GM18517 (cell line): ENCODE data around the gene LCP2.
A peak's percentile ranks its signal among the peaks of the same experiment; 100 is the strongest.

Source experiments
- ATAC-seq: cut with Tn5 transposase; IDR thresholded peaks from one replicate; pipeline ENCODE4 v1.9.1; 2021; ENCODE audit warnings: mild to moderate bottlenecking, moderate library complexity; ENCODE audit not compliant: unreplicated experiment

The LCP2 gene

DNA sequence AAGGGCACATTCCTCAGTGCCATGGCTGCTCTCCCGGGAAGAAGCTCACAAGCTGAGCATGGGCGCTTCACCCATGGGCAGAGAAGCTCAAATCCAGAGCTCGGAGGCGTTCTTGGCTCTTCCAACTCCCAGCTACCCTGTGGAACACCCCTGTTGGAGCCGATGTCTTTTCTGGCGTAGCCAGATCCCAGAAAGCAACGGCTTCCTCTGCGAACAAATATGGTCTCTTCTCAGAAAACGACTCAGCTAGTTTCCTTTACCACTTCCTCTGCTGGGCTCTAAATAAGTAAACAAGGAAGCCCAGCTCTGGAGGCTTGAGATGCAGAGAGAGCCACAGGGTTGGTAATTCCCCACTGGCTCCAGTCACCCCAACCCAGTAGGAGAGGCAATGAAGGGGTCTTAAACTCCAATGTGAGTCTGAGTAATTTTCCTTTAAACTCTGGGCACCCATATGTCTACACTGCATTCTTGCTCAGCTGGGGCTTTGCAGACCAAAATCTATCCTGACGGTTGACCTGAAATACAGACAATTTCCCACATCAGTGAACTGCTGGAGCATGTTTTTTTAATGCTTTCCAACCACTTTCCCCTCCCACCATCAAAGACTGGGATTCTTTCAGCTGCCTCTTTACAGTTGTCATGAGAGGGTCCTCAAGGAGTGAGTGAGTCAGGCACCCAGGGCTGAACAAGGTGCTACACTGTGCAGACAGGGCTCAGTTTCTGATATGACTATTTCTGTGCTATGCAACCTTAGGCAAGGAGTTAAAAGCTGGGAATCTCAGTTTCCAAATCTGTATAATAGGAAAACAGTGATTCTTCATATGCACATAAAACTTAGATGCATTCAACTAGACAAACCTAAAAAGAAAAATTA is at the start of gene LCP2:
LCP2 (minus strand) TSS at position 189 of the 874 bp plus-strand sequence; CDS start at position 23, 166 bp downstream.
- peak; percentile 40 for ATAC-seq

DNA sequence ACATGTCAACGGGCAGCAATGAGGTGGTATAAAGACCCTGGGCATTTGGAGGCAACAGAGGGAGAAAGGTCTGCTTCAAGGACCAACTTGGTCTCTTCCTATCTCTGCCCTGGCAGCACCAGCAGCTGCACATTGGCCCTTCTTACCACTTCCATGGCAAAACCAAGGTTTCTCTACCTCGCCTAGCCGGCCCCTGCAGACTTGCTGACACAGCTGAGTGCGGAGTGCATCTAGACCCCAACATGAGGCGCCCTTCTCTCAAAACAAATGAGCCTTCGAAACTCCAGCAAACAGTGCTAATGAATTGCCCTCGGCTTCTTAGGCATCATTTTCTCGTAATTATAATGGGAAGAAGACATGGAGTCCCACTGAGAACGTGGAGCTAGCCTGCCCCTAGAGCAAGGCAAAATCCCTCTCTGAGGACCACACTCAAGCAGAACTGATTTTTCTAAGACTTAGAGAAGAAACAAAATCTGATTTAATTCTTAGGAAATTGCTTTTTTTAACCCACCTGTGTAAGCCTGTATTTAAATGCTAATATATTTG is 49.5 kb upstream of the LCP2 start:
- ATAC-seq = no peak

DNA sequence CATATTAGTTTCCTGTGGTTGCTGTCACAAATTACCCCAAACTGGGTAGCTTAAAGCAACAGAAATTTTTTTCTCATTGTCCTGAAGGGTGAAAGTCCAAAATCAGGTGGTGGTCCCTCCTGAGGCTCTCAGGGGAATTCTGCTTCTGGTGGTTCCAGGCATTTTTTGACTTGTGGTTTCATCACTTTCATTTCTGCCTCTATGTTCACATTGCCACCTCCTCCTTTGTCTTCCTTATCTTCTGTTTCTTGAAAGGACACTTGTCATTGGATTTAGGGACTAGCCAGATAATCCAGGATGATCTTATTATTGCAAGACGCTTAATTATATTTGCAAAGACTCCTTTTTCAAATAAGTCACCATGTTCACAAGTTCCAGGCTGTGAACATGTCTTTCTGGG is 48.4 kb upstream of the LCP2 start:
- no peak for ATAC-seq

DNA sequence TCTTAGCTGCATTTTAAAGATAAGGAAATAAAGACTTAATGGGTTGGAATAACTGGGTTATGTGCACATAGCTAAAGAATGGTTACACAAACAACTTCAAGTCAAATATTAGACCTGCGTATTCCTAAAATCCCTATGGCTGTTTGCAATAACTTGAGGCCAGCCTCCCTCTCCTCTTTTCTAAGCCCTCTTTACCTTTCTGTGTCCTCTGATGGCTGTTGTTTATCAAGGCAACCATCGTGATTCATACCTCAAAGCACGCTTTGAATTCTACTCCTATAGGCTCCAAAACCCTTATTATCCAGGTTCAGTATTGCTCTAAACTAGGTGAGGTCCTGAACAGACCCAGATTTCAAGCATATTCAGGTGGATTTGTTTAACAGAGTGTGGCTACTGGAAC is 45.6 kb upstream of the LCP2 start:
- no peak for ATAC-seq

DNA sequence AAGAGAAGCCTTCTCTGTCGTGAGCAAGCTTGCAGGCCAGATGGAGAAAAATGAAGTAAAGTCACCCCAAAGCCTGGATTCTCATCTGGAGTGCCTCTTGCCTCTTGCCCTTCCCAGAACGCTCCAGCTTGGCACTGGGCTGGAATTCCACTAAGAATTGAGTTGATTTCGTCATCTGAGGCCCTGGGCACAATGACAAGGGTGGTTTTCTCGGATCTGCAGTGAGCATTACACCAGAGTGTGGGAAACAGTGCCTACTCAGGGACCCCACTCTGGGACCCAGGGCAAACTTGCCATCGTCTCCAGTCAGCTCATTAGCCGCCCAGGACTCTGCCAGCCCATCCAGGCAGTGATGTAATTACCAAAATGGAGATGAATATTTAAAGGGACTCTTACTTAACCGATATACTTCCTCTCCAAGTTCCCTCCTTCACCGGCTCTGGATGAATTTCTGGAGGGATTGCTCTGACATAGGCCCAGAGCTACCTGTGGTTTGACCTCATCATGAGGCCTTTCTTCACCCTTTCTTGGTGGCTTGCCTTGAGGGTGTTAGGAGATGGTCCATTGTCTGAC is 44.7 kb upstream of the LCP2 start:
- no peak for ATAC-seq

DNA sequence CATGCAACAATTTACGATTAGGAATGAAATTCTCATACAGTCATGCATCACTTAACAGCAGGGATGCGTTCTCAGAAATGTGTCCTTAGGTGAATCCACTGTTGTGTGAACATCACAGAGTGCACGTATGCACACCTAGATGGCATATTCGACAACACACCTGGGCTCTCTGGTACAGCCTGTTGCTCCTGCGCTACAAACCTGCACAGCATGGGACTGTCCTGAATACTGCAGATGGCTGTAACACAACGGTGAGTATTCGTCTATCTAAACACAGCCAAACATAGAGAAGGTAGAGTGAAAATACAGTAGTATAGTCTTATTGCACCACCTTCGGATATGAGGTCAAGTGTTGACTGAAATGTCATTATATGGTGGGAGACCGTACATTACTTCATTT is 44.0 kb upstream of the LCP2 start:
- ATAC-seq = no peak

DNA sequence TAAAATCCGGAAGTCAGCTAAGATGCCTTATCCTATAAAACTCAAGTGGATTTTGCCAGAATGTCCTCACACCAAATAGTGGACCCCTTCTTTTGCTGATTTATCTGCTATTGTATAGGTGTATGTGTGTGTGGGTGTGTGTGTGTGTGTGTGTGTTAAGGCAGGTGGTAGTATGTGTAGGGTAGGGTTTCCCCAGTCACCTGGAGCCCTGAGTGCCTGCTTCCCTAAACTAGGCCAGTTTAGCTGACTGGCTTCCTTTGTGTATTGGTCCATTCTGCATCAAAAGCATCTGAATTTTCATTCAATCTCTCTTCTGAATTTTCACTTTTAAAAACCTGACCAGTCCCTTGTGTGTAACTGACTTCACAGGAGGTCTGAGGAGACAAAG is 42.2 kb upstream of the LCP2 start:
- no peak for ATAC-seq

DNA sequence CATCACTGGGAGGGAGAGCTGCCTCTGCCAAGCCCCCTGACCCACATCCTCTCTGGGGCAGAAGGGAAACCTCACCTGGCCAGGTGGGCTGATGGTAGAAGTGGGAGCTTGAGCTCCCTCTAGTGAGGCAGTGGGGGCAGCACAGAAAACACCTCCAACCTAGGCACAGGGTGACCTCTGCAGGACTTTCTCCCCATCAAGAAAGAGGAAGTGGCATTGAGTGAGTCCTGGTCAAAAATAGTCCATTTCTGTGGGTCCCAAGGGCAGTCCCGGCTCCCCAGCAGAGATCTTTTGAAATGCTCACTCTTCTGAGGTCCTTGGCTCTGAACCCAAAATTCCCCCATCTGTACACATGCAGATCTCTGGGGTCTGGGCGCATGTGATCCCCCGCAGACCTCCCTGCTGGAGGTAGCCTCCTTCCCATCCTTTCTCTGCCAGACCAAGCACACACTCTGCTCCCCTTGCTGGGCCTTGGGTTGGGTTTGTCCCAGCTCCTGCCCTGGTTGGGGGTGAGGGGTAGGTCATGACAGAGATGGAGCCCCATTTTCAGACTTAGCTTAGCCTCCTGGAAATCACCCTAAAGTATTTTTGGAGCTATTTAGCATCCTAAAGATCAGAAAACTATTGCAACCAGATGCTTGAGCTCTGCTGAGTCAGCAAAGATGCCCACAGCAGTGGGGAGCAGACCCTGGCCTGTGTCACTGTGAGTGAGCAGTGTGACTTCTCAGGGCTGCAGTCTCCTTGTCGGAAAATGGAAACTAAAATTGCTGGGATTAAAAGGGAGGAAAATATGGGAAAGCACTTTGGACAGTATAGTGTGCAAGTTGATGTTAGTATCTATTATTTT is 41.6 kb upstream of the LCP2 start:
- ATAC-seq = peak; percentile 76

DNA sequence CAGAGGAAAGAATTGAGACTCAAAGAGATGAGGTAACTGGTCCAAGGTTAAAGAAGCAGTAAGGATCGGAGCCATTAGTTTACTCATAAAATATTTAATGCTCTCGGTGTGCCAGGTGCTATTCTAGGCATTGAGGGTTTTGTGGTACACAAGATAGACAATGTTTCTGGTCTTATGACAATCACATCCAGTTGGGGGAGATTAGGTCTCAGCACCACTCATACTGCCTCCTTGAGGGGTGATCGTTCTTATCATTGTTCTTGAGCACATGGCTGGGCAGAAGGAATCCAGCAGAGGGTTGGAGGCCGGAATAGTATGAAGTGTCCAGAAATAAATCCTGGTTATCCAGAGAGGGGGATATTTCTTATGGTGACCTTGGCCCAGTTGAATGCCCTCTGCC is 40.7 kb upstream of the LCP2 start:
- ATAC-seq = no peak

DNA sequence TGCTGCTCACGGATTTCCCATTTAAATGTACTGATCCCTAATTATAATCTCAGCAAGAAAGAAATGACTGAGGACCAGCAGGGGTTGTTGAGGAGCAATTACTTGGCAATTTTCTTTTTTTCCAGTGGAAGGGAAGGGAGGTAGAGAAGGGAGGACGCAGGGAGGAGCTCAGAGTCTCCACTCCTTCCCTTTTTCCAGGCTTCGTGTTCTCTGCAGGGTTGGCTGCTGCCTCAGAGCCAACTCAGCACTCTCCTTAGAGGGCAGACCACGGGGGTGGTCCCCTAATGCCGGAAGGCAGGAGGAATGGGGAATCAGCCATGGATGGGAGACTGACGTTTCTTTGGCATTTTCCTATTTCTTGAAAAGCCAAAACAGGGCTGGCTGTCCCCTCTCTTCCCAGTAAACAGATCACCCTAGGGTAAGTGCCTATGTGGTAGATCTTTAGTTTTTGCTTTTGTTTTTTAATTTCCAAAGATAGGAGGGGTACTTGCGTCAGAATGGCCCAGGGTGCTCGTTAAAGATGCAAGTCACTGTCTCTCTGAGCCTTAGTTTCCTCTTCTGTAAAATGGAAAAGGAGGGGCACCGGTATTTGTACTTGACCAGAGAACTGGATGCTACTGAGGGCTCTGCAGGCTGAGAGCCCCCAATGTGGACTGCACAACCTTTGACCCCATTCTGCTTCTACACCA is 39.6 kb upstream of the LCP2 start:
- no peak for ATAC-seq

DNA sequence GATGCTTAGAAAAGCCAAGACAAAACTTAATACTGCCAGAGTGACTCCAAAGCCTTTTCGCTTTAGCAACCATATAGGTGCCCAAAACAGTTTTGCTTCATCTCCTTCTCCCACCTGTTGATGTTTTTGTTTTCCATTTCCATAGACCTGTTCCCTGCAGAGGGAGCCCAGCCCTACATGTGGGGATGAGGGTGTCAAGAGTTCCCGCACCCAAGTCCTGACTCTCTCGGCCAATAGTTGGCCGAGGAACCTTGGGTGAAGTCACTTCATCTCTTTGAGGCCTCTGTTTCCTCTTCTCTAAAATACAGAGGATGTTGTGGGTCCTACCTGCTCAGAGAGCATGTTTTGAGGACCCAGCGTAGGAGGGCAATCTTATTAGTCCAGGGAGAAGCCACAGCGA is 38.5 kb upstream of the LCP2 start:
- no peak for ATAC-seq

DNA sequence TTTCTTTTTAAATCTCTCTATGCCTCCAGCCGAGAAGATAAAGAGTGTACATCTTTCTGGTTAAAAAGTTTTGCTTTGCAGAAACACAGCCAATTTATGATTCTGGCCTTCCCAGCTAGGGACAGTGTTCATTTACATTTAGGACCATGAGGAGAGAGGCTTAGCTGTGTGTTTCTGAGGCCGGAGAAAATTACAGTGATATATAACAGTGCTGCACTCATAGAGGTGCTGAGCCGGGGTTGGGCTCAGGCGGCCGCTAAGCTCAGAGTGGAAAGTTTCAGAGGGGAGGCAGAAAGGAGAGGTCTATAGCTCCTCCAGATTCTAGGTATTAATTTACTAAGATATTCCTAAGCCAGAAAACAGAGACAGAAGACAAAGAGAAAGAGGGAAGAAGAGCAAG is 37.0 kb upstream of the LCP2 start:
- ATAC-seq = no peak

DNA sequence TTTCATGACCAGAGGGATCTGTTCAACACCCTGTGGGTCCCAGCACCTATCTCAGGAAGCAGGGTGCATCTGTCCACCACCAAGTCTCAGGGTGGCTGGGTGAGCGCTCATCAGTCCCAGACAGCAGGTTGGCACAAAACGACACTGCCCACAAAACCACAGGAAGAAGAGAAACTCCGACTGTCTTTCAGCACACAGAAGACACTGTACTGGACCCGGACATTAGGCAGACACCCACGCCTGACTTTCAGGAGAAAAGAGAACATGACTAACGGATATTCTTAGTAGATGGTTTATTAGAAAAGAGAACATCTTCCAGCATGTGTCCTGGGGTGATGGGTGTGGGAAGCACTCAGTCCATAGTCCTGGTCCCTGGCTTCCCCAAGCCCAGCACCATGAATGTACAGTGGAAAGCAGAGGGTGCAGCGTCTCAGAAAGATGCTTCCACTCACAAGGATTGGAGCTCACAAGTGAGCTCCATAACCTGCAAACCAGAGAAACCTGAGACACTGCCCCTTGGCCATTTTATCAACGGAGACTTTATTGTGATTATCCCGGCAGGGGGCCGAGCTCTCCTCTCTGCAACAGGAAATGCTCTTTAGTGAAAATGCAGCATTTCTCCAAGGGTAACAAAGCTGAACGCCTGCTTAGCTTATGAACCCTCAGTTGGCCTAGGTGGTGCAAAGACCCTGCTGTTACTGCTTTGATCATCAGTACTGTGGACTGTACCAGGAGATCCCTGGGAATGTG is 35.8 kb upstream of the LCP2 start:
- ATAC-seq = peak; percentile 66

DNA sequence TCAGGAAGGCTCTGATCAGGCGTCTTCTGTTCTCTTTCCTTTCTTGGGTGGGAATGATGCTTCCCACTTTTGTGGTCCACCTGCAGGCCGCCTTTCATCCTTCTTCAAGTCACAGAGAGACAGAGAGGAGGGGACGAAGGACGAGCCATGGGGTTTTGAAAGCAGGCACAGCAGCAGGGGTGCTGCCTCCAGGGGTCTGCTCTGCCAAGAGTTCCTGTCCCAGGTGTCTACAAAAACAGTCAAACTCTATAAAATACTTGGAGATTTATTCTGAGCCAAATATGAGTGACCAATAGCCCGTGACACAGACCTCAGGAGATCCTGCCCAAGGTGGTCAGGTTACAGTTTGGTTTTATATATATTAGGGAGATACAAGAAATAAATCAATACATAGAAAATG is 34.5 kb upstream of the LCP2 start:
- ATAC-seq = no peak

DNA sequence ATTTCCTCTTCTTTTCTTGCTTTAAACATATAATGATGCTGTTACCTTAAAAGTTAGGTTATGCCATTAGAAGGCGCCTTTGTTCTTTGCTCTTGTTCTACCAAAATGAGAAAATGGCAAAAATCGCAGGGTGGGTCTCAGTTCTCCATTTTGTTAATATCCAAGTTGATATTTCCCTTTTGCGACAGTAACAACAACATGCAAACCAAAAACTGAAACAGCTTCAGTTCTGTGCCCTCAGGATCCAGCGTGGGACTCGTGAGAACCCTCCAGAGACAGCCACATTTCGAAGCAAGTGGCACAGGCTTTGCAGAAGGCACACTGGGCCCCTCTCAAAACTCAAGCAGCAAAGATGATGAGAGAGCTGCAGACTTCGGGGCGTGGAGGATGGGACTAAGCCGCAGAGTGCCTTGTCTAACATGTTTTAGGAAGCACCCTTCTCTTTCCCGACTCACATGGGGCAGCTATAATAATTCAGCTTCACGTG is 33.0 kb upstream of the LCP2 start:
- no peak for ATAC-seq

DNA sequence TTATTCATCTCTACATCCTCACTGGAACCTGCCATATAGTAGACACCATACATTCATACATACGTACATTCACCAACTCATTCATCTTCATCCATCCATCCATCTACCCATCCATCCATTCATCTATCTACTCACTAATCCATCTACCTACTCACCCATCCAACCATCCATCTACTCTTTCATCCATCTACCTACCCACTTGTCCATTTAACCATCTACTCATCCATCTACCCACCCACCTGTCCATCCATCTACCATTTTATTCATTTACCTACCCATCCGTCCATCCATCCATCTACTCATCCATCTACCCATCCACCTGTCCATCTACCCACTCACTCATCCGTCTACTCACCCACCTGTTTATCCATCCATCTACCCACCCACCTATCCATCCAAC is 31.9 kb upstream of the LCP2 start:
- ATAC-seq = no peak

DNA sequence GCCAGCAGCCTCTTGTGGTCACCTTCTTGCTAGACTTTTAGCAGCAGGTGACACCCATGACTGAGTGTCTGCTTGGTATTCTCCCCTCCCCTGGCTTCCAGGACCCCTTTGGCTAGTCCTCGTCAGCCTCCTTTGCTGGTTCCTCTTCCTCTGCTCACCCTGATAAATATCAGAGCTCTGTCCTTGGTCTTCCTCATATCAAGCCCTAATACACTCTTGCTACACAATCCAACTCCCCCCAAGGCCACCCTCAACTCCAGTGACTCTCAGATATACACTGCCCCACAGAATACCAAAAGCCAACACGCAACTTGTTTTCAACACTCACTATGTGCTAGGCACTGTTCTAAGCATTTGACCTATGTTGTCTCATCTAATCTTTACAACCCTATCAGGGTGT is 30.3 kb upstream of the LCP2 start:
- no peak for ATAC-seq

DNA sequence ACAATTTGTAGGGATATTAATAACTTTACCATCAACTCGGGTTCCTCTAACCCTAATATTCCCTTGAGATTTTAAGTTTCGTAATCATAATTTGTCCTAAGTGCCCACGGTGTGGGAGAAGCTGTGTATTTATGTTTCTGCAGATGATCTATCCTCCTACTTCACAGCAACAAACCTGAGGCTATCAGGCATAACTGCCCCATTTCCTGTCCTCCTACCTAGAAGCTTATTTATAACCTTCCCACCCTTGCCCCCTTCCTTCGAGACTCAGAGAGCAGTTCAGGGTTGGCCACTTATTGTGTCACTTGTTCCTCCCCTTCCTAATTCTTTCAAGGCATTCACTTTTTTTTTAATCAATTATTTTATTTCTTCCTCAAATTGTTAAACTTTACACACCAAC is 29.6 kb upstream of the LCP2 start:
- no peak for ATAC-seq

DNA sequence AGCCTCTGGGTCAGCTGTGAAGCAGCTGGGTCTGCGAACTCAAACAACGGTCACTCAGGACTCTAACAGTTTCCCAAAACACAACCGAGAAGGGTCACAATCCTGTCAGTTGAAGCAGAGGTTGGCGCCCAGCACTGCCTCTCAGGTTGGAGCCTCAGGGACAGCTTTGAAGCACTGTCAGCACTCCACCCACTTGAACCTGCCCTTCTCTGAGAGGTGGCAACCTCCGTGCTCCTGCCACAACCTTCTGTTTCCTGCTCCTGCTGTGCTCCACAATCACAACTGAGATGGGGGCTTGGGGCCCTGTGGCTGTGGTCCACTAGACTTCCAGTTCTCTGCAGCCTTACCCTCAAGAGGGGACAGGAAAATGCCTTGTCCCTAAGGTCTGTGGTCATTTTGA is 21.7 kb upstream of the LCP2 start:
- no peak for ATAC-seq

DNA sequence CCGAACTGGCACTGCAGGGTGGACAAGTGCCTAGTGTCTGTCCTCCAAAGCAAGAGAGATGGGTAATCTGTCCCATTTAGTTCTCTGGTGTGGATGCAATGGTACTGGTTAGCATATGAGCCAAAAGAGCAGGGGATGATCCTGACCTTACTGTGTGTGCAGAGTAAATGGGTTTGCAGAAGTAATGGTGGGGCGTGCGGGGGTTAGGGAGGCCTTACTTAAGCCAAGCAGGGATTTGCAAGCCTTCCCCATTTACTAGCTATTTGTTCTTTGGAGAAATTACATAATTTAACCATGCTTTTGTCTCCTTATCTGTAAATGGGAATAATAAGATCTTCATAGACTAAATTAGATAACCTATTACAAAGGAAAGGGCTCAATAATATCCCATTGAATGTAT is 19.9 kb upstream of the LCP2 start:
- ATAC-seq = no peak
